Activated T-helper 2 cell treated with anti-CD3 and anti-CD28 coated beads, Interferon-gamma antibody, Interleukin-2, Interleukin-4, amounts not matched to agents 10 μg/mL and 5 μg/mL and 100 μg/mL, durations not matched to agents 14 hours and 24 hours and 36 hours (primary cell): ENCODE measurements around the gene FAM78A. TPM values are rescaled to one million over a fixed set of nuclear protein-coding genes. Genes with fewer than 3 reads are reported as not detected.

ENCODE experiments used
- DNase-seq: peaks from one replicate; pipeline ENCODE4 v3.0.0; 2021; ENCODE audit warnings: low spot score
- H3K27ac Mint-ChIP-seq: one replicate; pipeline ENCODE4 v1.8.0; 2021; ENCODE audit warnings: mixed read lengths
- H3K27me3 Mint-ChIP-seq: one replicate; pipeline ENCODE4 v1.8.0; 2021; ENCODE audit warnings: low read depth, mixed read lengths
- H3K36me3 Mint-ChIP-seq: one replicate; pipeline ENCODE4 v1.8.0; 2021; ENCODE audit warnings: low read depth, mixed read lengths
- H3K4me1 Mint-ChIP-seq: one replicate; pipeline ENCODE4 v1.8.0; 2021; ENCODE audit warnings: low read depth, mixed read lengths
- H3K4me3 Mint-ChIP-seq: one replicate; pipeline ENCODE4 v1.8.0; 2021; ENCODE audit warnings: low read depth, mild to moderate bottlenecking, moderate library complexity, mixed read lengths
- H3K9me3 Mint-ChIP-seq: one replicate; pipeline ENCODE4 v1.8.0; 2021; ENCODE audit warnings: mixed read lengths
- intact Hi-C: fragments of 100-400 bp; cut with micrococcal nuclease; formaldehyde crosslinking; loops from one replicate; pipeline ENCODE4 v1.15.1; 2023
- total RNA-seq: library from RNA; stranded (reverse); gene quantifications from 2 replicates; pipeline ENCODE4 v1.2.3, GENCODE V29; 2022

The FAM78A gene
- total RNA-seq, 1 donor from 2014 or later: 55.3 TPM

DNA sequence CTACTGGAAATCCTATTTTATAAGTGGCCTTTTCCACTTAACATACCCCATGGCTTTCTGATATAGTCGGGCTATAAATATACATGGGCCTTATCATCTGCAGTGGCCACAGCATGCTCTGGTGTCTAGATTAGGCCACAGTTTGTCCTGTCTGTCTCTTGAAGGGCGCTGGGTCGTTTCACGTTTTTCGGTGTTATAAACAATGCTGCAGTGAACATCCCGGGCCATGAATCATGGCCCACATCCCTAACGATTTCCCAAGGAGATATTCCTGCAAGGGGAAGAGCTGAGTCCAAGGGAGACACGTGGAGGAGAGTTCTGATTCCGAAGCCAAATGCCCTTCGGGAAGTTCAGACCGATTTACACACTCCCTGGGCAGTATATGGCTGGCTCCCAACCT, 21.6 kb upstream of the FAM78A start:
- no peak overlapping the region for H3K27ac Mint-ChIP-seq
- no peaks in the 10 kb centered on the region for H3K36me3 Mint-ChIP-seq
- no peaks in the 10 kb centered on the region for H3K4me1 Mint-ChIP-seq
- intact Hi-C loops: no loop called here
- H3K9me3 Mint-ChIP-seq: no peaks in the 10 kb centered on the region
- DNase-seq: no peak
- no peaks in the 10 kb centered on the region for H3K27me3 Mint-ChIP-seq
- no peak overlapping the region for H3K4me3 Mint-ChIP-seq

DNA sequence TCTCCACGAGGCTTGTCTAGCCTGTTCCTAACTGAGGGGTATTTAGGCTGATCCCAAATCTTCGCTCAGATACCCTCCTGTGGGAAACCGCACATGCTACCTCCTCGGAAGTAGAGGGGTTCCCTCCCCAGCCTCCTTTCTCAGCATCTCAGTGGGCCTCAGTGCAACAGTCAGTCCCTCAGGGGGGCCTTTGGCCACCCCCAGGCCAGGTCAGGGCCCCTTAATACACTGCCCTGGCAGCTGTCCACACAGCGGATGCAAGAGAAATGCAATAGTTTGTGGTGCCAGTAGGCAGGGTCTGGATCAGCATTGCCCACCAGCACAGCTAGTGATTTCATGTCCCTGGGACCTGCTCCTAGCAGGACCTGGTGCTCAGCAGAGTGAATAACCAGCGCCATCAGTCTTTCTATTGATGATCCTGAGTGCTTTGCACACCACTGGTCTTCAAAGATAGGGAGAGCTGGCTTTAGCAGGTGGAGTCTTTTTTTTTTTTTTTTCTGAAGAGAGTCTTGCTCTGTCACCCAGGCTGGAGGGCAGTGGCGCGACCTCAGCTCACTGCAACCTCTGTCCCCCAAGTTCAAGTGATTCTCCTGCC, 20.7 kb upstream of the FAM78A start:
- DNase-seq: no peak
- H3K4me1 Mint-ChIP-seq: no peaks in the 10 kb centered on the region
- H3K36me3 Mint-ChIP-seq: no peaks in the 10 kb centered on the region
- H3K9me3 Mint-ChIP-seq: no peaks in the 10 kb centered on the region
- no peak overlapping the region for H3K27ac Mint-ChIP-seq
- no peaks in the 10 kb centered on the region for H3K27me3 Mint-ChIP-seq
- H3K4me3 Mint-ChIP-seq: no peak overlapping the region
- intact Hi-C loops: no loop called here

DNA sequence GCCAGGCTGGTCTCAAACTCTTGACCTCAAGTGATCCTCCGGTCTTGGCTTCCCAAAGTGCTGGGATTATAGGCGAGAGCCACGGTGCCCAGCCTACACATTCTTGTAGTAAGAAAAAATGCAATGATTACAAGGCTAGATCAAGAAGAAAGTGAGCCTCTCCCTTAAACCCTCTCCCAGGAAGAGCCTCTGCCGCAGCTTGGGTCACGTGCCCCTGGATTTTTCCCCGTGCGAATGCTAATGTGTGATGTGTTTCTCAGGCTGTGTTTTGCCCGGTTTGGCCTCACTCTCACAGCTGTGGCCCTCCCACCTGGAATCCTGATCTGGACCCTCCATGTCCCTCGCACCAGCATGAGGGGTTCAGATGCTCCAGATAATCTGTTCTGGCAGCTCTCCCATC, 20.1 kb upstream of the FAM78A start:
- H3K27ac Mint-ChIP-seq: no peak overlapping the region
- intact Hi-C loops: no loop called here
- H3K4me3 Mint-ChIP-seq: no peak overlapping the region
- H3K9me3 Mint-ChIP-seq: no peaks in the 10 kb centered on the region
- H3K4me1 Mint-ChIP-seq: no peaks in the 10 kb centered on the region
- no peaks in the 10 kb centered on the region for H3K36me3 Mint-ChIP-seq
- H3K27me3 Mint-ChIP-seq: no peaks in the 10 kb centered on the region
- DNase-seq: no peak

DNA sequence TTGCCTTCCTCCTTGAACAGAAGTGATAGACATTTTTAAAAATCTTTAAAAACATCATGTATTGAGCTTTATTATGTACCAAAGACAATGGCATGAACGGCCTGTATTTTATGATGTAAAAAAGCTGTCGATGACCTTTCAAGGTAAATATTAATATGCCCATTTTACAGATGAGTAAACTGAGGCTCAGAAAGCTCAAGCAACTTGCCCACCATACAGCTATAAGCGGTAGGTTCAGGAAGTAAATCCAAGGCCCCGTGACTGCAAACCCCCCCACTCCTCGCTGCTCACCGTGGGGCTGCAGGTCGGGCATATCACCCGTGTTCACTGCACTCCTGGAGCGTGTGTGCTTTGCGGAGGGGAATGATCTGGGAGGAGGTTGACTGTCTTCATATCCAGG, 16.6 kb upstream of the FAM78A start:
- Mint-ChIP-seq H3K27me3 (no peaks in the 10 kb centered on the region), H3K9me3 (no peaks in the 10 kb centered on the region), H3K4me1 (no peaks in the 10 kb centered on the region), H3K27ac (no peak overlapping the region), H3K4me3 (no peak overlapping the region), H3K36me3 (no peaks in the 10 kb centered on the region)
- no peak for DNase-seq
- intact Hi-C loops: no loop called here

DNA sequence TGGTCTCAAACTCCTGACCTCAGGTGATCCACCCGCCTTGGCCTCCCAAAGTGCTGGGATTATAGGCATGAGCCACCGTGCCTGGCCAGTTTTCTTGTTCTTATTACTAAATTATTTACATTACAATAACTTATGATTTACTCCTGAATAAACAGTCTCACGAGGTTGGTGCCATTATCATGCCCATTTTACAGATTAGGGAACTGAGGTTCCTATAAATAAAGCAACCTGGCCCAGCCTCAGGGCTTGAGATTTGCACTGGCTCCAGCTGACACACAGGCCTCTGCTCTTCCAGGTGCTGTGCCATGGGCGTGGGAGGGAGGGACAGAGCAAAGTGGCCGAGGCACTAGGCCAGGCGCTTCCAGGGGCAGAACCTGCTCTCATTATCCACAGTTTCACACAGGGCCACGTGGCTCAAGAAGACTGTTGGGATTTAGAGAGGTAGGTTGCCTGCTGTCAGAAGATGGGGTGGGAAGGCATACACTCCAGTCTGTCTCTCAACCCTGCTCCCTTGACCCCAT, 15.5 kb upstream of the FAM78A start:
- no peaks in the 10 kb centered on the region for H3K9me3 Mint-ChIP-seq
- no peaks in the 10 kb centered on the region for H3K4me1 Mint-ChIP-seq
- H3K4me3 Mint-ChIP-seq: no peak overlapping the region
- no peaks in the 10 kb centered on the region for H3K36me3 Mint-ChIP-seq
- H3K27ac Mint-ChIP-seq: no peak overlapping the region
- no peaks in the 10 kb centered on the region for H3K27me3 Mint-ChIP-seq
- no peak for DNase-seq
- intact Hi-C loops: no loop called here

DNA sequence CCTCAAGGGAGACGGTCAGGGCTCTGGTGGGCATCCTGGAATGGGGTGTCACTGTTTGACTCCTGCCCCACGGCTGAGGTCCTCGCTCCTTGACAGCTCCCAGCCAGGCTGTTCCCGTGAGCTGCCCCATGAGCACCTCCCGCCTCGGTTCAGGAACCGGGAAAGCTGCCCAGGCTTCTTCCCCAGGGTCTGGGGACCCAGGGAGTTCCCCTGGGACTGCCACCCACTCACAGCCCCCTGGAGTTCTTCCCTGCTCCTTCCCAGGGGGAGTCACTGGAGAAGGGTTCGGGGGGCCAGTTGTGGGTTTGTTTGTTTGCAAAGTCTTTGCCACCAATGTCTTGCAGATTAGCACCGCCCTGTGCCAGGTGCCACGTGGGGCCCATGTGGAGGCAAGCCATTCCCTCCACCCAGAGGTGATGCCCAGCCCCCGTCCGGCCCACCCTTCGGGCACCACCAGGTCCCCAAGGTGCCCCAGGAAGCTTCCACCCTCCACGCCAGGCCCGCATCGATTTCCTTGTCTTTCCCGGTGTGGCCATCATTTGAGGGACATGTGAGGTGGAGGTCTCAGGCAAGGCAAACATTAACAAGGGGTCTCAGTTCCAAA, 14.6 kb upstream of the FAM78A start:
- no peaks in the 10 kb centered on the region for H3K36me3 Mint-ChIP-seq
- no peak overlapping the region for H3K4me3 Mint-ChIP-seq
- H3K27ac Mint-ChIP-seq: no peak overlapping the region
- no peaks in the 10 kb centered on the region for H3K4me1 Mint-ChIP-seq
- H3K27me3 Mint-ChIP-seq: no peaks in the 10 kb centered on the region
- DNase-seq: no peak
- no peaks in the 10 kb centered on the region for H3K9me3 Mint-ChIP-seq
- intact Hi-C loops: no loop called here

DNA sequence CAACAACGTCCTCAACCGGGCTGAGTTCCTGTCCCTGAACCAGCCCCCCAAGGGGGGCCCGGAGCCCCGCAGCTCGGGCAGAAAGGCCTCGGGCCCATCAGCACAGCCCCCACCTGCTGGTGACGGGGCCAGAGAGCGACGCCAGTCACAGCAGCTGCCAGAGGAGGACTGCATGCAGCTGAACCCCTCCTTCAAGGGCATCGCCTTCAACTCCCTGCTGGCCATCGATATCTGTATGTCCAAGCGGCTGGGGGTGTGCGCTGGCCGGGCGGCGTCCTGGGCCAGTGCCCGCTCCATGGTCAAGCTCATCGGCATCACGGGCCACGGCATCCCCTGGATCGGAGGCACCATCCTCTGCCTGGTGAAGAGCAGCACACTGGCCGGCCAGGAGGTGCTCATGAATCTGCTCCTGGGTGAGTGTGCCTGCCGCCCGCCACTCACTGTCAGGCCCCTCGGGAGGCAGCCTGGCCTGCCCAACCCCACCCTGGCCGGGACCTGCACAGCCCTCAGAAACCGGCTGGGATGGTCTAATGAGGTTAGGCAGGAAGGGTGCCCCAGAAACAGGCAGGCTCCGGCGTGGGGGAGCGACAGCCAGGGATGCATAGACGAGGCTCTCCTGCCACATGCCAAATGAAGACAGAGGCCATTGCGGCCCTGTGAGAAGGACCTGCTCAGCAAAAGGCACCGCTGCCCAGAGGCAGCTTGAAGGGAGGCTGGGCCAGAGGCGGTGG, 13.9 kb upstream of the FAM78A start:
- no peaks in the 10 kb centered on the region for H3K36me3 Mint-ChIP-seq
- no peak overlapping the region for H3K4me3 Mint-ChIP-seq
- no peaks in the 10 kb centered on the region for H3K4me1 Mint-ChIP-seq
- no peaks in the 10 kb centered on the region for H3K9me3 Mint-ChIP-seq
- H3K27ac Mint-ChIP-seq: no peak overlapping the region
- no peak for DNase-seq
- H3K27me3 Mint-ChIP-seq: no peaks in the 10 kb centered on the region
- intact Hi-C loops: no loop called here

DNA sequence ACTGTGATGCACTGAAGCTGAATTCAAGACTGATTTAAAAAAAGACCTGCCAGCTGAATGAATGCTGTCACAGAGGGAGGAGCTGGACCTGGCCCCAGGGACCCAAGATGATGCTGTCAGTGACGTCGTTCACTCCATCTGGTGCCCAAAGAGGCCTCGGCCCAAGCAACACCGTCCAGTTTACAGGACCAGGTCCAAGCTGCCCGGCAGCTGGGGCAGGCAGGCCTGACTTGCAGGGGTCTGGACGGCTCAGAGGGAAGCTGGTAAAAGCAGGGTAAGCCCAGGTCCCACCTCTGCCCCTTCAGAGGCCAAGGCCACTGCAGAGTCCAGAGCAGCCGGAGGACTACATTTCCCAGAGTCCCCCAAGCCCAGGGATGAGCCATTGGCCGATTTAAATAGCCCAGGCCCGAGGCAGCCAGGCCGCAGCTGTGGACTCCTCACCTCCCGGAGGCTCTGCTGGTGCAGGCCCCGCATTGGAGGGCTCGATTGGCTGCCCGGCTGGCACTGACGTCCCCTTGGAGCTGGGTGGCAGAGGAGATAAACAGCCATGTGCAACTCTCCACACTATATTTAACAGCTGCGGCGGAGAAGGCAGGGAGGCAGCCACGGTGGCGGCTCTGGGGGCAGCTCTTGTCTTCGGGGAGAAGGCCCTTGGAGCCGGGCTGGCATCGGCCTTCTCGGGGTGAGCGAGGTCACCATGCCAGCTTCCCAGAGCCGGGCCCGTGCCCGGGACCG, 13.2 kb upstream of the FAM78A start, which contains the start of gene PLPP7:
Gene PLPP7 (plus strand): TSS at position 423 of the 735 bp plus-strand sequence. CDS start 275 bp downstream, at position 698.
- Mint-ChIP-seq H3K9me3 (no peaks in the 10 kb centered on the region), H3K27ac (no peak within 1 kb of the TSS), H3K36me3 (no peaks in the 10 kb centered on the region), H3K4me3 (no peak within 1 kb of the TSS), H3K27me3 (peaks cover 5% of the 10 kb centered on the region), H3K4me1 (no peaks in the 10 kb centered on the region)
- no peak for DNase-seq
- intact Hi-C loops: no loop called here

DNA sequence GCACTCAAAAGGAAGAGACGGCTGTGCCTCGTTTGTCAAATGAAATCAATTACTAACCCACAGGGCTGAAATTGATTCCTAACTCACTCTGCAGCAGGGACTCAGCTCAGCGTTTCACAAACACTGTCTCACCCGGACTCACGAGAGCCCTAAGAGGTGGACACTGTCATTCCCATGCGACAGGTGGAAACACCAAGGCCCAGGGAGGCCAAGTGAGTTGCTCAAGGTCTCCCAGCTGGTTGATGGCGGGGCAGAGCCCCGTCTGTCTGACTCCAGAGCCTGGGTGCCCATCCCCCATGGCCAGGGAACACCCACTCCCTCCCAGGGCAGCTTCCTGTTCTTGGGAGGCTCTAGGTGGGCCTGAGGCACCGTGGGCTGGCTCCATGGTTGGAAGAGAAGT, 11.9 kb upstream of the FAM78A start:
- H3K4me1 Mint-ChIP-seq: no peaks in the 10 kb centered on the region
- peaks cover 16% of the 10 kb centered on the region for H3K27me3 Mint-ChIP-seq
- intact Hi-C loops: no loop called here
- no peak overlapping the region for H3K27ac Mint-ChIP-seq
- no peak overlapping the region for H3K4me3 Mint-ChIP-seq
- DNase-seq: no peak
- H3K9me3 Mint-ChIP-seq: no peaks in the 10 kb centered on the region
- no peaks in the 10 kb centered on the region for H3K36me3 Mint-ChIP-seq

DNA sequence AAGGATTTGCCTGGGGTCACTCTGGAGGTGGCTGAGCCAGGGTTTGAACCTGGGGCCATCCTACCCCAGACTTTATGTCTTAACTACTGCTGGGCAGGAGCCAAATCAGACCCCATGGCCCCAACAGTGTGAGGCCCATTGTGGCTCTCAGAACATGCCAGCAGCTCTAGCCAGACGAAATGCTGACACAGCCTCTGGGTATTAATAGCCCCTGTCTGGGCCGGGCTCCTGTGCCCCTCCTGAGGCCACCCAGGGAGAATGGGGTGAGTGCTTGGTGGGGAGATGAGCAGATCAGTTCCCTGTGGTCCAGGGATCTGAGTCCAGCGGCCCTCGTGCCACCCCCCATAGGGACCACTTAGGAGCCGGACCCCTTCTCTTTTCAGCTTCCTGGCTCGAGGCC, 11.0 kb upstream of the FAM78A start:
- Mint-ChIP-seq H3K4me1 (peaks cover under 1% of the 10 kb centered on the region), H3K27ac (no peak overlapping the region)

DNA sequence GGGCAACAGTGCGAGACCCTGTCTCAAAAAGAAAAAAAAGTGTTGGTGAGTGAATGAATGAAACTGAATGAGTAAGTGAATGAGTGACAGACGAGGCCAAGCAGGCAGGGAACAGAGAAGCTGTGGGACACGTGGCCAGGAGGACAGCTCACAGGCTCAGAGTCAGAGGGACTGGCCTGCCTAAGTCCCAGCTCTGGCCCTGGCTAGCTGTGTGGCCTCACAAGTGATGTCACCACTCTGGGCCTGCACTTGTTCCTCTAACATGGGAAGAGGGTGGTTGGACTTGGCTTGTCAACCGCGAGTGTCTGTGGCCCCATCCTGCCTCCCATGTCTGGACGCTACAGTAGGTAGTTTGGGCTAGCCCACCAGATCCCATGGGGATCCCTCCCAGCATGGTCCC, 8.5 kb upstream of the FAM78A start:
- H3K9me3 Mint-ChIP-seq: no peaks in the 10 kb centered on the region
- H3K27me3 Mint-ChIP-seq: peaks cover 31% of the 10 kb centered on the region
- no peak overlapping the region for H3K27ac Mint-ChIP-seq
- H3K4me1 Mint-ChIP-seq: peaks cover 7% of the 10 kb centered on the region
- H3K36me3 Mint-ChIP-seq: no peaks in the 10 kb centered on the region
- no peak for DNase-seq
- no peak overlapping the region for H3K4me3 Mint-ChIP-seq
- intact Hi-C loops: no loop called here

More for the DNA sequence above, 11.0 kb upstream of the FAM78A start:
- Mint-ChIP-seq H3K4me3 (no peak overlapping the region), H3K9me3 (no peaks in the 10 kb centered on the region), H3K36me3 (no peaks in the 10 kb centered on the region), H3K27me3 (peaks cover 18% of the 10 kb centered on the region)
- intact Hi-C loops: no loop called here
- DNase-seq: no peak

DNA sequence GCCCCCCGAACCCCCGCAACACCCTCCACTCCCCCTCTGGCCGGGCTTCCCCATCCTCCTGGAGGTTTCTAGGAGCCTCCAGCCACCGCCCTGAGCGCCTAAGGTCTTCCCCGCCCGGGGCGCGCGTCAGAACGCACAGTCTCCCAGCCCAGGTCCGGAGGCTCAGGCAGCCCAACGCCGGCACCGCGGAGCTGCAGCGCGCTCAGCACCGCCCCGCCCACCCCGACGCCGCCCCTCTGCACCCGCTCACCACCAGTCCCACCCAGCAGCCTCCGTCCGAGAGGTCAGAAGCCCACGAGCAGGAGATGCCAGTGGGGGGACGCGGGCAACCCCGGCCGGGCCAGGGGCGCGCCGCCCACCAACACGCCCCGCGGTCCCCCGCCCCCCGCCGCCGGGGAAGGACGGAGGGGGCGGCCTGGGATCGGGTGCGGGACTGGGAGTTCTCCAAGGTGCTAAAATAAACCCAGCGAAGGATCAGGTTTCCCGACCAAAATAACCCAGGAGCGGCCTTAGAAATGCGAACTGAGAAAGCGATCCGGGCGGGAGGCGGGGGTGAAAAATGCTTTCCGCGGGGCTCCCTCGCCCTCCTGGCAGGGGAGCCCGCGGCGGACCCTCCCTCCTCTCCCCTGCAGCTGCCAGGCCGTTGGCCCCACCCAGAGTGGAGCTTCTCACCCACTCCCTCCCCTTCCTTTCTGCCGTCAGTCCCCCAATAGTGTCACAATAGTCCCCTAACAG, 6.5 kb upstream of the FAM78A start:
- H3K9me3 Mint-ChIP-seq: no peaks in the 10 kb centered on the region
- no peak overlapping the region for H3K27ac Mint-ChIP-seq
- H3K36me3 Mint-ChIP-seq: no peaks in the 10 kb centered on the region
- H3K4me3 Mint-ChIP-seq: no peak overlapping the region
- DNase-seq: no peak
- intact Hi-C loops: no loop called here
- peaks cover 31% of the 10 kb centered on the region for H3K27me3 Mint-ChIP-seq
- peaks cover 17% of the 10 kb centered on the region for H3K4me1 Mint-ChIP-seq
